GM18867 (cell line): ENCODE data around the gene FANCE.

Experiments used
- ATAC-seq: cut with Tn5 transposase; IDR thresholded peaks from one replicate; pipeline ENCODE4 v1.9.1; 2021; ENCODE audit warnings: mild to moderate bottlenecking, moderate library complexity; ENCODE audit not compliant: unreplicated experiment

The FANCE gene

GRCh38 chr6:35465646-35466045 lies 13.5 kb downstream of the FANCE start:
- ATAC-seq: no peak

- peak; percentile 82 for ATAC-seq
These were observed 16.2 kb downstream of the FANCE start, which contains the start of gene RPL10A for GRCh38 chr6:35468181-35468979. TSS of gene RPL10A (plus strand) at chr6:35468401. CDS start at chr6:35468435, 34 bp downstream.

- no peak for ATAC-seq
These were observed 17.0 kb downstream of the FANCE start for GRCh38 chr6:35468980-35469750.

- ATAC-seq: no peak
These were observed 17.9 kb downstream of the FANCE start for GRCh38 chr6:35469751-35470662.

GRCh38 chr6:35470663-35471120 lies 18.6 kb downstream of the FANCE start:
- ATAC-seq: no peak

GRCh38 chr6:35471836-35472345 lies 19.8 kb downstream of the FANCE start:
- no peak for ATAC-seq

- ATAC-seq: no peak
These were observed 21.1 kb downstream of the FANCE start for GRCh38 chr6:35473075-35473849.

GRCh38 chr6:35473850-35474130 lies 21.7 kb downstream of the FANCE start:
- no peak for ATAC-seq

- ATAC-seq: no peak
These were observed 22.2 kb downstream of the FANCE start for GRCh38 chr6:35474131-35474941.

GRCh38 chr6:35474942-35475570 lies 22.9 kb downstream of the FANCE start:
- ATAC-seq: no peak

- ATAC-seq: no peak
These were observed 23.4 kb downstream of the FANCE start for GRCh38 chr6:35475573-35475972.

- ATAC-seq: no peak
These were observed 23.9 kb downstream of the FANCE start for GRCh38 chr6:35476004-35476403.

- ATAC-seq: no peak
These were observed 24.9 kb downstream of the FANCE start for GRCh38 chr6:35477028-35477427.

GRCh38 chr6:35477551-35478179 lies 25.5 kb downstream of the FANCE start:
- no peak for ATAC-seq

- no peak for ATAC-seq
These were observed 26.1 kb downstream of the FANCE start for GRCh38 chr6:35478259-35478658.

- ATAC-seq: no peak
These were observed 28.0 kb downstream of the FANCE start for GRCh38 chr6:35480176-35480575.

GRCh38 chr6:35481226-35481625 lies 29.1 kb downstream of the FANCE start:
- no peak for ATAC-seq

- ATAC-seq: no peak
These were observed 30.9 kb downstream of the FANCE start for GRCh38 chr6:35483062-35483461.
